ENCODE measurements around the gene GBGT1. TPM values are rescaled to one million over a fixed set of nuclear protein-coding genes. Genes with fewer than 3 reads are reported as not detected.

Gene GBGT1
- total RNA-seq, 1 experiment from 2014 or later, result 1.8 TPM

GRCh38 chr9:133118568-133118967 lies 45.1 kb downstream of the GBGT1 start:
- TF ChIP-seq POLR2AphosphoS5 (IDR thresholded peaks at IDR 0.05; ENCODE audit: low read depth, low read length) (no peak), REST (IDR thresholded peaks at IDR 0.05; ENCODE audit: insufficient read depth in 1 of 2, low read depth in 2 of 2, low read length in 1 of 2) (no peak), SIN3A (IDR thresholded peaks at IDR 0.05; ENCODE audit: borderline replicate concordance, insufficient read depth, low read depth, low read length) (no peak), TCF7L2 (IDR thresholded peaks at IDR 0.05; ENCODE audit: low read depth, low read length) (no peak)
- TF ChIP-seq, protein P1, sequence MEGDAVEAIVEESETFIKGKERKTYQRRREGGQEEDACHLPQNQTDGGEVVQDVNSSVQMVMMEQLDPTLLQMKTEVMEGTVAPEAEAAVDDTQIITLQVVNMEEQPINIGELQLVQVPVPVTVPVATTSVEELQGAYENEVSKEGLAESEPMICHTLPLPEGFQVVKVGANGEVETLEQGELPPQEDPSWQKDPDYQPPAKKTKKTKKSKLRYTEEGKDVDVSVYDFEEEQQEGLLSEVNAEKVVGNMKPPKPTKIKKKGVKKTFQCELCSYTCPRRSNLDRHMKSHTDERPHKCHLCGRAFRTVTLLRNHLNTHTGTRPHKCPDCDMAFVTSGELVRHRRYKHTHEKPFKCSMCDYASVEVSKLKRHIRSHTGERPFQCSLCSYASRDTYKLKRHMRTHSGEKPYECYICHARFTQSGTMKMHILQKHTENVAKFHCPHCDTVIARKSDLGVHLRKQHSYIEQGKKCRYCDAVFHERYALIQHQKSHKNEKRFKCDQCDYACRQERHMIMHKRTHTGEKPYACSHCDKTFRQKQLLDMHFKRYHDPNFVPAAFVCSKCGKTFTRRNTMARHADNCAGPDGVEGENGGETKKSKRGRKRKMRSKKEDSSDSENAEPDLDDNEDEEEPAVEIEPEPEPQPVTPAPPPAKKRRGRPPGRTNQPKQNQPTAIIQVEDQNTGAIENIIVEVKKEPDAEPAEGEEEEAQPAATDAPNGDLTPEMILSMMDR (IDR thresholded peaks at IDR 0.05), result no peak
- no peak overlapping the region for H3K4me3 ChIP-seq (ENCODE audit: low read depth in 2 of 2, low read length in 2 of 2)
- H3K36me3 ChIP-seq (ENCODE audit: control insufficient read depth, insufficient read depth, low read length), result no peaks in the 10 kb centered on the region
- BruUV-seq (replicated peaks), result no TSS peak
- H3K4me1 ChIP-seq (ENCODE audit: control insufficient read depth, insufficient read depth, low read length), result peaks cover 62% of the 10 kb centered on the region
- intact Hi-C loops (cut with micrococcal nuclease; ENCODE audit: unreplicated experiment) (no loop called here), in situ Hi-C loops (cut with HindIII; ENCODE audit: low pct_unique_long_range_greater_than_20kb, low sequenced_read_pairs) (no loop called here)
- DNase-seq (ENCODE audit: low read depth, low spot score), result no peak
- H3K27ac ChIP-seq (ENCODE audit: low read length), result no peak overlapping the region
- POLR2A ChIA-PET, result interaction anchor here (0.8 kb wide), 1 partner anchor 29 kb away, joined by 3 read pairs; no protein-coding TSS in a partner anchor
- CTCF ChIA-PET, result no interaction called here
- H3K9me3 ChIP-seq (ENCODE audit: control insufficient read depth, insufficient read depth, low read depth, low read length), result no peaks in the 10 kb centered on the region
- no peak for ATAC-seq
- H3K27me3 ChIP-seq (ENCODE audit: control insufficient read depth, insufficient read depth, low read length), result no peaks in the 10 kb centered on the region

GRCh38 chr9:133118179-133118520 lies 45.6 kb downstream of the GBGT1 start:
- BruUV-seq (replicated peaks), result no TSS peak
- Histone ChIP-seq H3K27me3 (ENCODE audit: control insufficient read depth, insufficient read depth, low read length) (no peaks in the 10 kb centered on the region), H3K4me1 (ENCODE audit: control insufficient read depth, insufficient read depth, low read length) (peaks cover 62% of the 10 kb centered on the region), H3K36me3 (ENCODE audit: control insufficient read depth, insufficient read depth, low read length) (no peaks in the 10 kb centered on the region), H3K4me3 (ENCODE audit: low read depth in 2 of 2, low read length in 2 of 2) (no peak overlapping the region), H3K27ac (ENCODE audit: low read length) (no peak overlapping the region), H3K9me3 (ENCODE audit: control insufficient read depth, insufficient read depth, low read depth, low read length) (no peaks in the 10 kb centered on the region)
- TF ChIP-seq, protein P1 (IDR thresholded peaks at IDR 0.05), result no peak
- no peak for TF ChIP-seq POLR2AphosphoS5 (IDR thresholded peaks at IDR 0.05; ENCODE audit: low read depth, low read length)
- no peak for TF ChIP-seq TCF7L2 (IDR thresholded peaks at IDR 0.05; ENCODE audit: low read depth, low read length)
- no peak for TF ChIP-seq SIN3A (IDR thresholded peaks at IDR 0.05; ENCODE audit: borderline replicate concordance, insufficient read depth, low read depth, low read length)
- no peak for TF ChIP-seq REST (IDR thresholded peaks at IDR 0.05; ENCODE audit: insufficient read depth in 1 of 2, low read depth in 2 of 2, low read length in 1 of 2)
- ATAC-seq, result no peak
- ChIA-PET POLR2A (no interaction called here), CTCF (no interaction called here)
- no peak for DNase-seq (ENCODE audit: low read depth, low spot score)
- in situ Hi-C loops (cut with HindIII; ENCODE audit: low pct_unique_long_range_greater_than_20kb, low sequenced_read_pairs) (no loop called here), intact Hi-C loops (cut with micrococcal nuclease; ENCODE audit: unreplicated experiment) (no loop called here)

Measured in Panc1 (cell line).